SK-N-SH (cell line): Measurements from ENCODE around the gene KBTBD13.

Source experiments
- EP300 ChIP-seq, 2 experiments: IDR thresholded peaks; 2 replicates each; pipeline versions ENCODE4 v1.4.0 to v1.6.1; 2012; ENCODE audit warnings: borderline replicate concordance in 1 of 2, low read depth in 1 of 2, low read length in 1 of 2
- FOSL2 ChIP-seq: IDR thresholded peaks from 2 replicates; pipeline ENCODE4 v1.4.0; 2012; ENCODE audit warnings: low read depth, mild to moderate bottlenecking, moderate library complexity, borderline replicate concordance
- MXI1 ChIP-seq: IDR thresholded peaks from 2 replicates; pipeline ENCODE4 v1.6.1; 2012; ENCODE audit warnings: mild to moderate bottlenecking, low read depth, low read length, improper control_type of control experiment
- POLR2AphosphoS5 ChIP-seq: IDR thresholded peaks from 2 replicates; pipeline ENCODE4 v1.6.1; 2012; ENCODE audit warnings: low read depth, low read length
- TF ChIP-seq, protein P1 (sequence below): fragments of 200-600 bp; sonication (generic); IDR thresholded peaks from 2 replicates; pipeline ENCODE4 v1.6.1; 2017; ENCODE audit warnings: antibody characterized with exemption, mild to moderate bottlenecking, moderate library complexity

DNA sequence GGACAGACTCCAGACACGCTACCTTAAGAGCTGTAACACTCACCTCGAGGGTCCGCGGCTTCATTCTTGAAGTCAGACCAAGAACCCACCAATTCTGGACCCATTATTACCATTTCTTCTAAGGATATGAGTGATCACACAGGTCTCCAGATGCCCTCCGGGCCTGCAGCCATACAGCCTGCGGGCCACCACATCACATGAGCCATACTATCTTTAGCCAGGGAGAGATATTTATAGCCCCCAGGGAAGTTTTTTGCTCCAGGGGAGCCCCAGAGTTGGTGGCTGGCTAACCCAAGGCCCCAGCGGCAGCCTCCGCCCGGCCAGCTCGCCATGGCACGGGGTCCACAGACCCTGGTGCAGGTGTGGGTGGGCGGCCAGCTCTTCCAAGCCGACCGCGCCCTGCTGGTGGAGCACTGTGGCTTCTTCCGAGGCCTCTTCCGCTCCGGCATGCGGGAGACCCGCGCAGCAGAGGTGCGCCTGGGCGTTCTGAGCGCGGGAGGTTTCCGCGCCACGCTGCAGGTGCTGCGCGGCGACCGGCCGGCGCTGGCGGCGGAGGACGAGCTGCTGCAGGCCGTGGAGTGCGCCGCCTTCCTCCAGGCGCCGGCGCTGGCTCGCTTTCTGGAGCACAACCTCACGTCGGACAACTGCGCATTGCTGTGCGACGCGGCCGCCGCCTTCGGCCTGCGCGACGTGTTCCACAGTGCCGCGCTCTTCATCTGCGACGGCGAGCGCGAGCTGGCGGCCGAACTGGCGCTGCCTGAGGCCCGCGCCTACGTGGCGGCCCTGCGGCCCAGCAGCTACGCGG, at the start of gene KBTBD13:
- TF ChIP-seq, protein P1, sequence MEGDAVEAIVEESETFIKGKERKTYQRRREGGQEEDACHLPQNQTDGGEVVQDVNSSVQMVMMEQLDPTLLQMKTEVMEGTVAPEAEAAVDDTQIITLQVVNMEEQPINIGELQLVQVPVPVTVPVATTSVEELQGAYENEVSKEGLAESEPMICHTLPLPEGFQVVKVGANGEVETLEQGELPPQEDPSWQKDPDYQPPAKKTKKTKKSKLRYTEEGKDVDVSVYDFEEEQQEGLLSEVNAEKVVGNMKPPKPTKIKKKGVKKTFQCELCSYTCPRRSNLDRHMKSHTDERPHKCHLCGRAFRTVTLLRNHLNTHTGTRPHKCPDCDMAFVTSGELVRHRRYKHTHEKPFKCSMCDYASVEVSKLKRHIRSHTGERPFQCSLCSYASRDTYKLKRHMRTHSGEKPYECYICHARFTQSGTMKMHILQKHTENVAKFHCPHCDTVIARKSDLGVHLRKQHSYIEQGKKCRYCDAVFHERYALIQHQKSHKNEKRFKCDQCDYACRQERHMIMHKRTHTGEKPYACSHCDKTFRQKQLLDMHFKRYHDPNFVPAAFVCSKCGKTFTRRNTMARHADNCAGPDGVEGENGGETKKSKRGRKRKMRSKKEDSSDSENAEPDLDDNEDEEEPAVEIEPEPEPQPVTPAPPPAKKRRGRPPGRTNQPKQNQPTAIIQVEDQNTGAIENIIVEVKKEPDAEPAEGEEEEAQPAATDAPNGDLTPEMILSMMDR: no peak
- no peak for TF ChIP-seq FOSL2
- TF ChIP-seq POLR2AphosphoS5: no peak
- no peak for TF ChIP-seq MXI1
- no peak for TF ChIP-seq EP300 (IDR thresholded peaks at IDR 0.05; ENCODE audit: borderline replicate concordance in 1 of 2, low read depth in 1 of 2, low read length in 1 of 2)
